ENCODE measurements around the gene STAT5B. TPM values are rescaled to one million over a fixed set of nuclear protein-coding genes. Genes with fewer than 3 reads are reported as not detected.

Gene STAT5B
- total and polyA plus RNA-seq, 2 of the 13 experiments (the other 11 are each of a cell fraction or from before 2014, with no cell fraction given) = 21.0 to 42.8 TPM

DNA sequence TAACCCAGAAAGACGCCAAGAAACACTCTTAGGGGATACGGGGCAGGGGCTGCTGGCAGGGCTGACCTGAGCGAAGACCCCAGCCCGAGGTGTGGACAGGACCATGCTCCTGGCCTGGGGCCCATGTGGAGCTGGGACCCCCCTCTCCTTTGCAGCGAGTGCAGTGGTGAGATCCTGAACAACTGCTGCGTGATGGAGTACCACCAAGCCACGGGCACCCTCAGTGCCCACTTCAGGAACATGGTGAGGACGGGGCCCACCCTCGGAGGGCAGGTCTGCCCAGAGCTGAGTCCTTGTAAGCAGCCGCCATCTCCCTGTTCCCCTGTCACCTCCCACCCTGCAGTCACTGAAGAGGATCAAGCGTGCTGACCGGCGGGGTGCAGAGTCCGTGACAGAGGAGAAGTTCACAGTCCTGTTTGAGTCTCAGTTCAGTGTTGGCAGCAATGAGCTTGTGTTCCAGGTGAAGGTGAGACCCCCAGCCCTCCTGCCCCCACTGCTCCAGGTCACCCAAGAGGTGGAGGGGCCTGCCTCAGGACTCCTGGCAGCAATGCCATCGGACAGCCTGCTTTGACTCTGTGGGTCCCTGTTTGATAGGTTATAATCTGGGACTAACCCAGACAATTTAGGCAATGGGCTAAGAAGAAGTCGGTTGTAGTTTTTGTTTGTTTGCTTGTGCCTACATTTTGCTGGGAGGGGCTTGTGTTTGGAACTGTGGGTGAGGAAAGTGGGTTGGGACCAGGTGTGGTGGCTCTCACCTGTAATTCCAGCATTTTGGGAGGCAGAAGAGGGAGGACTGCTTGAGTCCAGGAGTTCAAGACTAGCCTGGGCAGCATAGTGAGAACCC, 28.2 kb upstream of the STAT5B start (continued):
- TF ChIP-seq, protein P1, sequence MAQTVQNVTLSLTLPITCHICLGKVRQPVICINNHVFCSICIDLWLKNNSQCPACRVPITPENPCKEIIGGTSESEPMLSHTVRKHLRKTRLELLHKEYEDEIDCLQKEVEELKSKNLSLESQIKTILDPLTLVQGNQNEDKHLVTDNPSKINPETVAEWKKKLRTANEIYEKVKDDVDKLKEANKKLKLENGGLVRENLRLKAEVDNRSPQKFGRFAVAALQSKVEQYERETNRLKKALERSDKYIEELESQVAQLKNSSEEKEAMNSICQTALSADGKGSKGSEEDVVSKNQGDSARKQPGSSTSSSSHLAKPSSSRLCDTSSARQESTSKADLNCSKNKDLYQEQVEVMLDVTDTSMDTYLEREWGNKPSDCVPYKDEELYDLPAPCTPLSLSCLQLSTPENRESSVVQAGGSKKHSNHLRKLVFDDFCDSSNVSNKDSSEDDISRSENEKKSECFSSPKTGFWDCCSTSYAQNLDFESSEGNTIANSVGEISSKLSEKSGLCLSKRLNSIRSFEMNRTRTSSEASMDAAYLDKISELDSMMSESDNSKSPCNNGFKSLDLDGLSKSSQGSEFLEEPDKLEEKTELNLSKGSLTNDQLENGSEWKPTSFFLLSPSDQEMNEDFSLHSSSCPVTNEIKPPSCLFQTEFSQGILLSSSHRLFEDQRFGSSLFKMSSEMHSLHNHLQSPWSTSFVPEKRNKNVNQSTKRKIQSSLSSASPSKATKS (CRISPR knock-in tag; IDR thresholded peaks at IDR 0.05) = no peak
- no peak for TF ChIP-seq PLRG1 (conservative IDR thresholded peaks at IDR 0.05)
- TF ChIP-seq FOXJ3 (CRISPR knock-in tag; IDR thresholded peaks at IDR 0.05; ENCODE audit: borderline replicate concordance) = no peak
- no peak for TF ChIP-seq GLI4 (CRISPR knock-in tag; IDR thresholded peaks at IDR 0.05; ENCODE audit: borderline replicate concordance)
- TF ChIP-seq, protein P2, sequence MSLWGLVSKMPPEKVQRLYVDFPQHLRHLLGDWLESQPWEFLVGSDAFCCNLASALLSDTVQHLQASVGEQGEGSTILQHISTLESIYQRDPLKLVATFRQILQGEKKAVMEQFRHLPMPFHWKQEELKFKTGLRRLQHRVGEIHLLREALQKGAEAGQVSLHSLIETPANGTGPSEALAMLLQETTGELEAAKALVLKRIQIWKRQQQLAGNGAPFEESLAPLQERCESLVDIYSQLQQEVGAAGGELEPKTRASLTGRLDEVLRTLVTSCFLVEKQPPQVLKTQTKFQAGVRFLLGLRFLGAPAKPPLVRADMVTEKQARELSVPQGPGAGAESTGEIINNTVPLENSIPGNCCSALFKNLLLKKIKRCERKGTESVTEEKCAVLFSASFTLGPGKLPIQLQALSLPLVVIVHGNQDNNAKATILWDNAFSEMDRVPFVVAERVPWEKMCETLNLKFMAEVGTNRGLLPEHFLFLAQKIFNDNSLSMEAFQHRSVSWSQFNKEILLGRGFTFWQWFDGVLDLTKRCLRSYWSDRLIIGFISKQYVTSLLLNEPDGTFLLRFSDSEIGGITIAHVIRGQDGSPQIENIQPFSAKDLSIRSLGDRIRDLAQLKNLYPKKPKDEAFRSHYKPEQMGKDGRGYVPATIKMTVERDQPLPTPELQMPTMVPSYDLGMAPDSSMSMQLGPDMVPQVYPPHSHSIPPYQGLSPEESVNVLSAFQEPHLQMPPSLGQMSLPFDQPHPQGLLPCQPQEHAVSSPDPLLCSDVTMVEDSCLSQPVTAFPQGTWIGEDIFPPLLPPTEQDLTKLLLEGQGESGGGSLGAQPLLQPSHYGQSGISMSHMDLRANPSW (CRISPR knock-in tag; IDR thresholded peaks at IDR 0.05; ENCODE audit: borderline replicate concordance) = no peak
- TF ChIP-seq ZNF781 (CRISPR knock-in tag; IDR thresholded peaks at IDR 0.05; ENCODE audit: borderline replicate concordance, not compliant biosample characterization) = no peak
- no peak for TF ChIP-seq FOXM1 (CRISPR knock-in tag; IDR thresholded peaks at IDR 0.05)
- TF ChIP-seq SMARCE1 (IDR thresholded peaks at IDR 0.05; ENCODE audit: borderline replicate concordance) = no peak
- TF ChIP-seq ZNF687 (CRISPR knock-in tag; IDR thresholded peaks at IDR 0.05) = peak; percentile 86
- TF ChIP-seq, protein P3, sequence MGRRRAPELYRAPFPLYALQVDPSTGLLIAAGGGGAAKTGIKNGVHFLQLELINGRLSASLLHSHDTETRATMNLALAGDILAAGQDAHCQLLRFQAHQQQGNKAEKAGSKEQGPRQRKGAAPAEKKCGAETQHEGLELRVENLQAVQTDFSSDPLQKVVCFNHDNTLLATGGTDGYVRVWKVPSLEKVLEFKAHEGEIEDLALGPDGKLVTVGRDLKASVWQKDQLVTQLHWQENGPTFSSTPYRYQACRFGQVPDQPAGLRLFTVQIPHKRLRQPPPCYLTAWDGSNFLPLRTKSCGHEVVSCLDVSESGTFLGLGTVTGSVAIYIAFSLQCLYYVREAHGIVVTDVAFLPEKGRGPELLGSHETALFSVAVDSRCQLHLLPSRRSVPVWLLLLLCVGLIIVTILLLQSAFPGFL (CRISPR knock-in tag; IDR thresholded peaks at IDR 0.05) = no peak
- TF ChIP-seq, protein P4, sequence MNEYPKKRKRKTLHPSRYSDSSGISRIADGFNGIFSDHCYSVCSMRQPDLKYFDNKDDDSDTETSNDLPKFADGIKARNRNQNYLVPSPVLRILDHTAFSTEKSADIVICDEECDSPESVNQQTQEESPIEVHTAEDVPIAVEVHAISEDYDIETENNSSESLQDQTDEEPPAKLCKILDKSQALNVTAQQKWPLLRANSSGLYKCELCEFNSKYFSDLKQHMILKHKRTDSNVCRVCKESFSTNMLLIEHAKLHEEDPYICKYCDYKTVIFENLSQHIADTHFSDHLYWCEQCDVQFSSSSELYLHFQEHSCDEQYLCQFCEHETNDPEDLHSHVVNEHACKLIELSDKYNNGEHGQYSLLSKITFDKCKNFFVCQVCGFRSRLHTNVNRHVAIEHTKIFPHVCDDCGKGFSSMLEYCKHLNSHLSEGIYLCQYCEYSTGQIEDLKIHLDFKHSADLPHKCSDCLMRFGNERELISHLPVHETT (CRISPR knock-in tag; conservative IDR thresholded peaks at IDR 0.05) = no peak
- TF ChIP-seq ZNF709 (CRISPR knock-in tag; IDR thresholded peaks at IDR 0.05) = no peak
- TF ChIP-seq ZFP90 (CRISPR knock-in tag; IDR thresholded peaks at IDR 0.05; ENCODE audit: borderline replicate concordance) = peak; percentile 75; the same call in 1 of the 2 replicates
- TF ChIP-seq ZNF232 (CRISPR knock-in tag; IDR thresholded peaks at IDR 0.05; ENCODE audit: borderline replicate concordance) = peak; percentile 71; the same call in 1 of the 2 replicates
- no peak for TF ChIP-seq SMAD3 (CRISPR knock-in tag; IDR thresholded peaks at IDR 0.05)
- TF ChIP-seq NFIC (IDR thresholded peaks at IDR 0.05; ENCODE audit: low read length) = no peak
- 0 out of 2 replicates have a peak, but pooled peaks have one; percentile 35 for TF ChIP-seq HOXD1 (CRISPR knock-in tag; IDR thresholded peaks at IDR 0.05)
